ENCODE measurements around the gene NHERF1.
A peak's percentile ranks its signal among the peaks of the same experiment; 100 is the strongest.

NHERF1 gene

DNA sequence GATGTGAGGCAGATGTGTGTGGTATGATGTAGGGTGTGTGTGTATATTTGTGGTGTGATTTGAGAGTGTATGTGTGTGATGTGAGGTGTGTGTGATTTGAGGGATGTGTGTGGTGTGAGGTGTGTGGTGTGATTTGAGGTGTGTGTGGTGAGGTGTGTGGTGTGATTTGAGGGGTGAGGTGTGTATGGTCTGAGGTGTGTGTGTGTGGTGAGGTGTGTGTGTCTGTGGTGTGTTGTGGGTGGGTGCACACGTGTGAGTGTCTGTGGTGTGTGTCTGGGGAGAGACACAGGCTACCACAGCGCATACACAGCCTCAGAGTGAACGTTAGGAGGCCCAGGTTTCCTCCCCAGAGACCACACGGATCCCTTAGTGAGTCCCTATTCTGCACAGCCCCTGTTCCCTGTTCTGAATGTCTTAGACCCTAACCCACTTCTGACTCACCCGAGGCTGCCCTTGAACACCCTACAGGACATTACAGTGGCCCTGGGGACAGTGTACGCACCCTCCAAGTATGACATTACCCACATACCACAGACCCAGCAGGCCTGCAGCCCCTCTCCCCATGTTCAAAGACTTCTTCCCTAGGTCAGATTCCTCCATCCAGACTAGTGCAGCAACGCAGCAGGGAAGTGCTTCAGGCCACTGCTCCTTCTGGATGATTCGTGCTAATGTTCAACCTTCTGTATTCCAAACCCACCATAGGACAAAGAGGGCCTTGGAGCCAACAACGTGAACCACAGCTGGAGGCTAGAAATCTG lies 14.9 kb upstream of the NHERF1 start:
- DNase-seq = no peak

DNA sequence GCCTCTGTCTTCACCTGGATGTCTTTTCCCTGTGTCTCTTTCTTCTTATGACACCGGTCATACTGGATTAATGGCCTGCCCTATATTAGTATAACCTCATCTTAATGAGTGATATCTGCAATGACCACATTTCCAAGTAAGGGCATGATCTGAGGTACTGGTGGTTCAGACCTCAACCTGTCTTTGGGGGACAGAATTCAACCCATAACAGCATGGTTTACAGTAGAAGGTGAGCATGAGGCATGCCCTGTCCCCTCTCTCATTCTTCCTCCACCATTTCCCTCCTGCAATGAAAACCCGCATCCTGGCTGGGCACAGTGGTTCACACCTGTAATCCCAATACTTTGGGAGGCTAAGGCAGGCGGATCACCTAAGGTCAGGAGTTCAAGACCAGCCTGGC lies 14.2 kb upstream of the NHERF1 start:
- no peak for DNase-seq

DNA sequence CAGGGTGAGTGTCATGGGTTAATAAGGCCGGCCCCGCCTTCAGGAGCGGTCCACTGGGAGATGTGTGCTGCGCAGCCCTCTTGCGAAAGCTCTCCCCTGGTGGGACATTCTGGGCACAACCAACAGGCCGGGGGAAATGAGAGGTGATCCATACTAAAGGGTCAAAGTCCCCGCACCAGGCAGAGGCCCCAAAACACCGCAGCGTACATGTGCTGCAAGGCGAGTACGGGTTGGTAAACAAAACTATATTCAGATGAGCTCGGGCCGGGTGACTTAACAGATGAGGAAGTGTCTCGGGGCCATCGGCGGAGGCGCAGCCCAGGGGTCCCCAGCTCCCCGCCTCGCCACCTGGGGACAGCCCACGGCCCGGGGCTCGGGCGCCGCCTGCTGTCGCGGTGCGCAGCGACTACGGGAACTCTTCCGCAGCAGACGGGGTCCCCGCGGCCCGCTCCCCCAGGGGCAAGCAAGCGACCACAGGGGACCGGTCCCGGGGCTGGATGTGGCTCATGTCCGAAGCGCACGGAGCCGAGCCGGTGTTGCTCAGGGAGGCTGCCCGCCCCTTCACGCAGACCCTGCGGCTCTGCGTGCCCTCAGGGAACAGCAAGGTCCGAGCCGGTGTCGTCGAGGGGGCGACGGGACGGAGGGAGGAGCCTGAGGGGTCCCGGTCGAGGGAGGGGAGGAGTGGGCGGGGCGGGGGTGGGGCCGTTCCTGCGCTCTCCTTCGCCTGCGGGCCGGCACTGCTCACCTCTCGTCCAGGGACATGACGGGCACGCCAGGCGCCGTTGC lies 11.7 kb upstream of the NHERF1 start, which contains the start of gene RAB37:
RAB37 (plus strand) TSS at position 744 of the 786 bp plus-strand sequence; CDS start at position 761, 17 bp downstream.
- no peak for DNase-seq

DNA sequence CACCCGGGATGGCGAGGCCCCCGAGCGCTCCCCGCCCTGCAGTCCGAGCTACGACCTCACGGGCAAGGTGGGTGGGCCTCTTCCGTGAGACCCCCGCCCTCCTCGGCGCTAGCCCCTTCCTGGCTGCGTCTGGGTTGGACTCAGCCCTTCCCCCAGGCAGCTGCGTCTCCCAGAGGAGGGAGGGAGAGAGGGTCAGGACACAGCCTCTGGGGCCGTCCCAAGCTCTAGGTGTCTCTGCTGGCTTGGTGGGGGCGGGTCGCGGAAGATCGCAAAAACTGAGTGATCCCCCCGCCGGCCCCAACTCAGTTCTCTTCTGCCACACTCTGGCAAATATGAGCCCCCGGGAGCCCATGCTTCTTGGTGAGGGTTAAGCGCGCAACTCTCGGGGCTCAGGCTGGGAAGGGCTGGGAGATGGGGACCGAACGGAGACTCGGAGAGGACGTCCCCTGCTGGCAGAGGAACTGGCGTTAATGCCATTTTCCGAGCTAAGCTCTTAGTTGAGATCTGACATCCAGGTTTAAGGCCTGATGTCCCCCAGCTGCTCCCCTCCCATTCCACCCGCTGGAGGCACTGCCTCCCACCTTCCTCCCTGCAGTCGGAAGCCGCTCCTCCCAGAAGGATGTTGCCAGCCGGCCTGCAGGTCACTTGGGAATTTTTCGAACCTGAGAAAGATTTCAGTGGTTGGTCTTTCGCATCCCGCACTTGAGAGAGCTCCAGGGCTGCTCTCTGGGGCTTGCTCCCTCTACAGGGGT lies 11.0 kb upstream of the NHERF1 start:
- DNase-seq = no peak

DNA sequence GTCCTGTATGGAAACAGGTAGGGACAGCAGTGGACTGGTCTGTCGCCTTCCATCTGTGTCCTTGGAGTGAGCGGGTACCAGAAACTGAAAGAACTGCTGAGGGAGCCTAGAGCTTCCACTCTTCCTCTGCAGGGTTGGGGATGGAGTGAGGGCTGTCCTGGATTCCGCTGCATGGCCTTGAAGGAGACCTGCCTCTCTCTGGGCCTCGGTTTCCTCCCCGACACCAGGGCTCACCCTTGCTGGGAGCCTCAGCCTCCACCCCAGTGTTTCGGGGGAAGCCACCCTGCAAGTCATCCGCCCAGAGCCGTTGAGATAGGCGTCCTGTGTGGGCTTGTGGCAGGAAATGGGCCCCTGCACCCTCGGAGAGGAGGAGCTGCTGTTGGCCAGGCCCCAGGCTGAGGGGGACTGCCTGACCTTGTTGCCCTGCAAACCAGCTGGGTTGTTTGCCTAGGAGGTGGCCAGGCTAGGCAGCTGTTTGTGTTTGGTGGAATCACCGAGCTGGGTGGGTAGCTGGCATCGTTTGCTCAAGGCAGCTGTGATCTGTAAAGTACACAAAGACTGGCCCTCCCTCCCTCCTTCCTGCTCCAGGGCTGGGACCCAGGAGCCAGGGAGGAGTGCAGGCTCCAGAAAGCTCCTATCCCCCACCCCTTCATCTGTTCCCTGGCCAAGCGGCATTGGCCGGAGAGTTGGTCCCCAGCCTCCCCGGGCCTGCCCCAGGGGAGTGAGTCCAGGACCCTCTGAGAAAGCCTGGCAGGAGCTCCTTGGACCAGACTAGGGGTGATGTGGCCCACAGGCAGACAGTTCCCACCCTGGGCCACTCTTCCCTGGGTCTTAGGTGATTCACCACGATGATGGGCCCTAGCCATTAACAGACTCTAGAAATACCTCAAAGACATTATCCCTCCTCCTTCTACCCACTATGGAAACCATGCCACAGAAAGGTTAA lies 10.1 kb upstream of the NHERF1 start:
- no peak for DNase-seq

DNA sequence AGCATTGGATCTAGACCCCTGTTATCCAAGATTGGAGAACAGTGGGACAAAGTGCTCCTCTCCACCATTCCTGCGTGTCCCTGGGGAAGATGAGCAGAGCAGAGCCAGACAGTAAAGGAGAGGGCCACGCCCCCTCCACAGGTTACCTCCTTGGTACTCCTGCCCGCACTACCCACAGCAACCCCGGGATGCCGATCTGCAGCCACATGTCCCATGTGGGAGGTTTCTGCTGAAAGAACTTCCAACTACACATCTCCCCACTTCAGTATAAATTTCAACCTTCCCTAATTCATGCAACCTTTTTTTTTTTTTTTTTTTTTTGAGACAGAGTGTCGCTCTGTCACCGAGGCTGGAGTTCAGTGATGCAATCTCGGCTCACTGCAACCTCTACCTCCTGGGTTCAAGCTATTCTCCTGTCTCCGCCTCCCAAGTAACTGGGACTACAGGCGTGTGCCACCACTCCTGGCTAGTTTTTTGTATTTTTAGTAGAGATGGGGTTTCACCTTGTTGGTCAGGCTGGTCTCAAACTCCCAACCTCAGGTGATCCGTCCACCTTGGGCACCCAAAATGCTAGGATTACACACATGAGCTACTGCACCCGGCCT lies 9.1 kb upstream of the NHERF1 start:
- no peak for DNase-seq

DNA sequence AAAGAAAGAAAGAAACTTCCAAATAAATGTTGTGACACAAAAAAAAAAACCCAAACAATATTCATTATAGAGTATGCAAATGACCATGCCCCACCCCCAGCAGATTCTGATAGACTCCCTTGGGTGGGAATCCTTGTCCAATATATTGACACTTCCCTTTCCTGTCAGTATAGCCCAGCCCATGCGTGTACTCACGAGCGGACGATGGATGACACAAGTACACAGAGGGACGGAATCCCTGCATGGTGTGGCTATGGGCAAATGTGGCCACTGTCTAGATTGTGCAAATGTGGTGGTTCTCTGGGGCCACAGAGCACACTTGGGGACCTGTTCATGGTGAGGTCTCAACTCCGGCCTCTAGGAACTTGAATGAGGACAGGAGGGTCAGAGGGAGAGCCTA lies 8.3 kb upstream of the NHERF1 start:
- DNase-seq = no peak

DNA sequence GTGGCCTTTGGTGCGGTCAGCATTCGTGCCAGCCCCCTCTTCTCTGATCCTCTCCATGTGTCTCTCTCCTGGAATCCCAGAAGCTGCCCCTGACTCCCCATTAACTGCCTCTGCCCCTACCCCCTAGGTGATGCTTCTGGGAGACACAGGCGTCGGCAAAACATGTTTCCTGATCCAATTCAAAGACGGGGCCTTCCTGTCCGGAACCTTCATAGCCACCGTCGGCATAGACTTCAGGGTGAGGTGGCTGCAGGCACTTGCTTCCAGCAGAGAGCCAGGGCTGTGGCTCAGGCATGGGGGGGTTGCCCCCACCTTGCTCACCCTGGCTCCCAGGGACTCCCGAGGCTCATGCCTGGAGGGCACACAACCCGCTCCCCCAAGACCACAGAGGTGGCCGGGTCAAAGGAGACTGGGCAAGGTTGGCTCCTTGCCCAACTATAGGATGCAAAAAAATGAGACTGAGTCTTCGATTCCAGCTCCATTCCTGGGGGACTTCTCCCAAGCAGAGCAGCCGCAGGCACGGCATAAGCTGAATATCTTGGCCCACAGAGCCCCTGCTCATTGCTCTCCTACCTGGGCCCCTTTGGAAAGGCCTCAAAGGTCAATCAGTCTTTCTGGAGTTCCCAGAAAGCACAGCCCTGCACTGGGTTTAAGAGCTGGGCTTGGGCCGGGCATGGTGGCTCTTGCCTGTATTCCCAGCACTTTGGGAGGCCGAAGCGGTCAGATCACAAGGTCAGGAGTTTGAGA lies 7.6 kb upstream of the NHERF1 start:
- DNase-seq = no peak

DNA sequence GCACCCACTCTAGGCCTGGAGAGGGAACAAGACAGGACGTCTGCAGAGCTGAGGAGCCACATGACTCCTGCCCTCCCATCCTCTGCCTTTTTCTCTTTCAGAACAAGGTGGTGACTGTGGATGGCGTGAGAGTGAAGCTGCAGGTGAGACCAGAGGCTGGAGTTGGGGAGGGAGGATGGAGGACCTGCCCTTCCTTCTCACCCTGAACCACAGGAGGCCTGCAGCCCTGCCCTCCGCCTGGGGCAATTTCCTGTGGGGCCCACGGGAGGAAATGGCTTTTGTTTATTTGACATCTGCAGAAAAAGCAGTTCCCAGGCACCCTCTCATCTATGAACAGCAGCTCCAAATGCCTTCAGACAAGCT lies 6.3 kb upstream of the NHERF1 start:
- no peak for DNase-seq

DNA sequence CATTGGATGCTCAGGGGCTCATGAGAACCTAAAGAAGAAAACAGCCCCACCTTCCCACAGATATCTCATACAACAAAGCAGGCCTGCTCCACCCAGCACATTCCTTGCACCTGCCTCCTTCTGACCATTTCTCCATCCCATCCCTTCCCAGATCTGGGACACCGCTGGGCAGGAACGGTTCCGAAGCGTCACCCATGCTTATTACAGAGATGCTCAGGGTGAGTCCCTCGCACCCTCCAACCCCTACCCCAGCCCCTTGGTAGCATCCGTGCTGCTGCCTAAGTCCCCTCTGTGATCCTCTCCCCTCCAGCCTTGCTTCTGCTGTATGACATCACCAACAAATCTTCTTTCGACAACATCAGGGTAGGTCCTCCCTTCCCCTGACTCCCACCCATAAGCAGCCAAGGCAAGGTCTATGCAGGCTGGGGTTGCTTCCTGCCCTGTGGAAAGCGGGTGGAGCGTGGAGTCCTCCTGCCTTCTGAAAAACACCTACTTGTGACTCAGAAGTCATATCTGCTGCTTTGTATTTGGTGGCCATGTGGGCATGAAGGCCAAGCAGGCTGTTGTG lies 5.4 kb upstream of the NHERF1 start:
- DNase-seq = no peak

DNA sequence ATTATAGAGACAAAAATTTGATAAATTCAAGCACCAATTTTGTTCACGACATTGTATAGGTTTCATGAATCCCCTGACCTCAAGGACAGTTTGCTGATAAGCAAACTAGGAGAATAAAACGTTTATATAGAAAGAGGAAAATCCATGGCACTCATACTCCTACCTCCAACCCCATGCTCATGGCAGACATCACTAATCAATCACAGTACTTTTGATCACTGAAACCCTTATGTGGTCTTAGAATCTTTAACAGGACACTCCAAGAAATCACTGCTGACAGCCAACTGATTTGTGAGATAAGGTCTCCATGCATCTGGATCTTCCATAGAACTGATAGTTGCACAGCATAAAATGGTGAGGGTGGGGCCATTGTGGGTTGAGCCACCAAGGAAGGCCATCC lies 4.7 kb upstream of the NHERF1 start:
- no peak for DNase-seq

DNA sequence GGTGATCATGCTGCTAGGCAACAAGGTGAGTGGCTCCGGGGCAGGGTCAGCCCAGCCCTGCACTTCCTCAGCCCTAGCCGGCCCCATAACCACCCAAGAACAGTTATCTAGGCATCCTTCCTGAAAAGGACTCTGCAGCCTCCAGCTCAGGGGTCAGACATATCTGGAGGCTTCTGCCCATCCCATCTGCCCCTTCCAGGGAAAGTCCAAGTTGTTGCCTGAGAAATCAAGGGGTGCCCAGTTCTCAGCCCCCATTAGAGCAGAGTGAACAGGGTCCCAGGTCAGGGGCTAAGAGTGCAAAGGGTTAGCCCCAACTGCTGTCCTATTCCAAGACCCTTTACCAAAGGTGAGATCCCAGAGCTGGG lies 4.1 kb upstream of the NHERF1 start:
- no peak for DNase-seq

DNA sequence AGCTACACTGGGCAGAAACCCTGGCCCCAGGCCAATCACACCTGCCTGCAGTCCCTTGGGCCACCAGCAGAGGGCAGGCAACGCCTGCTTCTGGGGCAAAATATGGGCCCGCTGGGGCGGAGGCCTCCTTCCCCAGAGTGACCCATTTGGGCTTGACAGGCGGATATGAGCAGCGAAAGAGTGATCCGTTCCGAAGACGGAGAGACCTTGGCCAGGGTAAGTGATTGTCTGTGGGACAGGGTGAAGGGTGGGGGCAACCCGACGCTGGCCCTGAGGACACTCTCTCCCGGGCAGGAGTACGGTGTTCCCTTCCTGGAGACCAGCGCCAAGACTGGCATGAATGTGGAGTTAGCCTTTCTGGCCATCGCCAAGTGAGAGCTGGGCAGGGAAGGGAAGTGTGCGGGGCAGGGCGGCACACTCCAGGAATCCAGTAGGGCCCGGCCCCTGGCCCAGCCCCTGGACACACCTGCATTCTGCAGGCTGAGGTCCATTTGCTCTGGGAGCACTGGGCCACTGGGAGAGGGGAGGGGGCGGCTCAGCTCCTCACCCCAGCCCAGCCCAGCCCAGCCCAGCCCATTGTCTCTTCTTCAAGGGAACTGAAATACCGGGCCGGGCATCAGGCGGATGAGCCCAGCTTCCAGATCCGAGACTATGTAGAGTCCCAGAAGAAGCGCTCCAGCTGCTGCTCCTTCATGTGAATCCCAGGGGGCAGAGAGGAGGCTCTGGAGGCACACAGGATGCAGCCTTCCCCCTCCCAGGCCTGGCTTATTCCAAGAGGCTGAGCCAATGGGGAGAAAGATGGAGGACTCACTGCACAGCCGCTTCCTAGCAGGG lies 3.5 kb upstream of the NHERF1 start:
- DNase-seq = peak; percentile 10

DNA sequence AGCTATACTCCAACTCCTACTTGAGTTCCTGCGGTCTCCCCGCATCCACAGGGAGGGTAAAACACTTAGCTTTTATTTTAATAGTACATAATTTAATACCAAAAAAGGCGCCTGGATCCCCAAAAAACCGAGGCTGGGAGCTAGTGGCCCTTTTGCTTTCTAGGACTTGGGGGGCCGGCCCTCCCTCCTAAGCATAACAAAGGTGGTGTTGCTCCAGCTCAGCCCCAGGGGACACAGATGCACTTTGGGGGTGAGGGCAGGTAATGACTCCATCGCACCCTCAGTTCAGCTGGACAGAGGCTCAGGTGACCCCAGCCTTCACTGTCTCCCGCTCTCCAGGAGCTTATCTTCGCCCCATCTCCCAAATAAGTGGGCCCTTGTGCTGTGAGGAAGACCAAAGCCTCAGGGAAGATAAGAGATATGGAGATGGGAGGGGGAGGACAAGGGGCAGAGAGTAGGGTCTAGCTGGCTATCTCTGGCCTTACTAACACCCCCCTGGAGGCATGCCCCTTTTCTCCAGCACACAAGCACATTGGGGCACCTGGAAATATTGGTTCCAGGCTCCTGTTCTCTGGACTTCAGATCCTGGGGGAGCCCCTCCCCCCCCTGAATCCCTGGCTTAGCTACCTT lies 2.8 kb upstream of the NHERF1 start:
- no peak for DNase-seq

DNA sequence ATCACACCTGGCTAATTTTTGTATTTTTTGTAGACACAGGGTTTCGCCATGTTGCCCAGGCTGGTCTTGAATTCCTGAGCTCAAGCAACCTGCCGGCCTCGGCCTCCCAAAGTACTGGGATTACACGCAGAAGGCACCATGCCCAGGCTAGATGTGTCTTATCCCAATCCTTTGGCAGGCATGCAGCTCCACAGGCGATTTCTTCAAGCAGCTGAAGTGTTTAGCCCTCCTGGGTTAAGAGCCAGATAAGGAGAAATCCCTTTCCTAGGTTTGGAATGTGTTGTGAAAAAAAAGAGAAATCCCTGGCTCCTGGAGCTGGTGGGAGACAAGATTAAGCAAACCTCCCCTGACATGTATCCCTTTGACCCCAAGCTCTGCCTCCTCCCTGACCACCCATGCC lies 2.1 kb upstream of the NHERF1 start:
- DNase-seq = no peak

DNA sequence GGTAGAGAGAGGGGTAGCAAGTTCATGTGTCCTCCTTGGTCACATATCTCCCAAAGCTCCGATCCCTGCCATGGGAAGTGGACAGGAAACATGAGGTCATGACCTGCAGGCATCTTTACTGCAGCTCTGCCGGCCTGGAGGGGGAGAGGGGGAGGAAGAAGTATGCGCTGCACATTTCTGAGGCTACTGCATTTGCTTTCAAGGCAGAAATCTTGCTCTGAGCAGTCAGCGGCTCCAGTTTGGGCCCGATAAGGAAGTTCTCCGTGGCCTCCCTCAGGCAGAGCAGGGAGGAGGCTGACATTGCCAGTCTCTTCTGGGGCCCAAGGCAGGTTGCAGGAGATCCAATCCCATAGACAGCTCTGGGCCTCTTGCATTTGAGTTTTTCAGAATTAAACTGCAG lies 1.5 kb upstream of the NHERF1 start:
- no peak for DNase-seq

DNA sequence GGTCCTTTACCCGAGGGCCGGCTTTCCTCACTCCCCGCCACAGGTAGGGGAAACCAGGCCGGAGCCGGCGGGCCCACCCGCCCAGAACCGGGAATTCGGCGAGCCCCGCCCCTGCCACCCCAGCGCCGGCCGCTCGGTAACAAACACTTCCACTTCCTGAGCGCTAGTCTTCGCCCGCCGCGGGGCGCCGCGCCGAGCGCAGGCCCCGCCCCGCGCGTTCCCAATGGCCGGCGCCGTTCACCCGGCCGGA lies 224 bp upstream of the NHERF1 start:
- DNase-seq = no peak

DNA sequence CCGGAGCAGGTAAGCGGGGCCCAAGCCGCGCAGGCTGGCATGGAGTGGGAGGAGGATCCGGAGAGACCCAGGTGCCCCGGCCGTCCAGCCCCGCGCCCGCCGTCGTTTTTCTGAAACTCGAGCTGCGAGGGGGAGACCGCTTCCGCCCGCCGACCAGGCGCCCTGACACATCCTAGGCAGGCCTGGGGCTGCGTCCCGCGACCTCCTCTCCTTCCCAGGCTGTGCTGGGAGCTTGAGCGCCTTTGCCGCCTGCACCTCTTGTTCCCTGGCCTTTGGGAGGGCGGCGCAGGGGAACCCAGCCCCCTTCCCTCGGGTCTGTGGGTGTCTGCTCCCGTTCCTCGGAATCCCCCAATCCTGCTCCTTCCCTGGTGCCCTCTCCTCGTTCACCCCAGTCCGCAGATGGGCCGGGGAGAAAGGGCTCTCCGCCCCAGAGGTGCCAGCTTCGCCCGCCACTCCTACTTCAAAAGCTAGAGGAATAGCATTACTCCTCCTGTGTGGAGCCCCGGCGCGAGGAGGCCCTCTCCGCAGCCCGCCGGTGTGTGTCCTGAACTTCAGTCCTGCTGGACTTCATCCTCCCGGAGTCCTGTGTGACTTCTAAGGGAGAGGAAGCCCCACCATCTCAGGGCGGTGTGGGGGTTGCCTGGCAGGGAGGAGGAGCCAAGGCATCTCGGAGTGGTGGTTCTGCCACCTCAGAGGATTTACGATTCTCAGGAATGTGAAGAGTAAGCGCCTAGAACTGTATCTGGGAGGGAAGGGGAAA lies 1.0 kb downstream of the NHERF1 start:
- no peak for DNase-seq

DNA sequence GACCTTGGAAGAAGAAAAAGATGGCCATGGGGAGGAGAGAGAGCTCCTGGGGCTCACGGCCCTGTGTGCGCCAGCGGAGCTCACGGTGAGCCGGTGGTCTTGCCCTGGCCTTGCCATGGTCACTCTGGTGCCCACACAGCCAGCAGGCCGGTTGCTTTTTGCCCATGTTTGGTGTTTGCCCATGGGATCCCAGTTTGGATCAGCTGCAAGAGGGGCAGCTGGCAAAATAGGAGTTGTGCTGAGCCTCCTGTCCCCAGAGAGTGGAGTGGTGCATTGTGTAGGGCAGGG lies 1.6 kb downstream of the NHERF1 start:
- DNase-seq = no peak

Data from NCI-H748 treated with DMSO at 0.1 percent for 48 hours (cell line).